HG02642 (cell line): ENCODE results near the gene TTLL9.
A peak's percentile ranks its signal among the peaks of the same experiment; 100 is the strongest.

Experiments used
- ATAC-seq: cut with Tn5 transposase; IDR thresholded peaks from one replicate; pipeline ENCODE4 v1.9.1; 2021; ENCODE audit warnings: mild to moderate bottlenecking; ENCODE audit not compliant: unreplicated experiment, poor library complexity

TTLL9 gene

GRCh38 chr20:31877684-31878083 lies 7.2 kb downstream of the TTLL9 start:
- ATAC-seq, result no peak

- ATAC-seq, result peak; percentile 88
Measured at GRCh38 chr20:31879143-31879987, 8.9 kb downstream of the TTLL9 start.

- no peak for ATAC-seq
Measured at GRCh38 chr20:31881945-31882344, 11.5 kb downstream of the TTLL9 start.

- no peak for ATAC-seq
Measured at GRCh38 chr20:31883829-31884228, 13.4 kb downstream of the TTLL9 start.

- ATAC-seq, result no peak
Measured at GRCh38 chr20:31890646-31891045, 20.2 kb downstream of the TTLL9 start.

GRCh38 chr20:31894980-31895675 lies 24.7 kb downstream of the TTLL9 start:
- peak; percentile 93 for ATAC-seq

GRCh38 chr20:31896049-31896448 lies 25.6 kb downstream of the TTLL9 start:
- no peak for ATAC-seq

GRCh38 chr20:31897541-31897940 lies 27.1 kb downstream of the TTLL9 start:
- no peak for ATAC-seq

- no peak for ATAC-seq
Measured at GRCh38 chr20:31901615-31902014, 31.2 kb downstream of the TTLL9 start.

- ATAC-seq, result no peak
Measured at GRCh38 chr20:31903627-31904386, 33.4 kb downstream of the TTLL9 start.

- no peak for ATAC-seq
Measured at GRCh38 chr20:31906001-31906400, 35.6 kb downstream of the TTLL9 start.

- ATAC-seq, result no peak
Measured at GRCh38 chr20:31907046-31907445, 36.6 kb downstream of the TTLL9 start.

GRCh38 chr20:31908016-31908415 lies 37.6 kb downstream of the TTLL9 start:
- no peak for ATAC-seq

- ATAC-seq, result no peak
Measured at GRCh38 chr20:31908424-31908823, 38.0 kb downstream of the TTLL9 start.

- no peak for ATAC-seq
Measured at GRCh38 chr20:31909253-31910070, 39.0 kb downstream of the TTLL9 start.

GRCh38 chr20:31910071-31910803 lies 39.8 kb downstream of the TTLL9 start:
- ATAC-seq, result no peak

- no peak for ATAC-seq
Measured at GRCh38 chr20:31913431-31914157, 43.2 kb downstream of the TTLL9 start.

GRCh38 chr20:31914170-31914569 lies 43.7 kb downstream of the TTLL9 start:
- no peak for ATAC-seq
